ENCODE results near the gene IER3IP1. TPM values are rescaled to one million over a fixed set of nuclear protein-coding genes. Genes with fewer than 3 reads are reported as not detected.

The IER3IP1 gene
- total and polyA plus RNA-seq, 2 of the 13 experiments (the other 11 are each of a cell fraction or from before 2014, with no cell fraction given): 18.7 to 26.1 TPM

GRCh38 chr18:47168913-47169312 lies 7.3 kb downstream of the IER3IP1 start:
- no peak overlapping the region for H3K4me2 ChIP-seq (ENCODE audit: low read depth, low read length)
- no peaks in the 10 kb centered on the region for H3K27me3 ChIP-seq (ENCODE audit: control insufficient read depth in 1 of 2, insufficient read depth in 2 of 2, low read length in 2 of 2)
- H4K20me1 ChIP-seq (ENCODE audit: insufficient read depth, low read length): peaks cover 19% of the 10 kb centered on the region
- peaks cover 87% of the 10 kb centered on the region for H3K79me2 ChIP-seq (ENCODE audit: insufficient read depth, low read length)
- H3K36me3 ChIP-seq (replicated peaks in 1 of 2; ENCODE audit: control insufficient read depth in 1 of 2, insufficient read depth in 2 of 2, low read length in 2 of 2): peaks cover 1 to 16% of the 10 kb centered on the region in 2 experiments; a peak in 3 of 5 replicates
- FAIRE-seq (no peak), ATAC-seq (no peak), DNase-seq (ENCODE audit: low spot score) (no peak)
- no peak overlapping the region for H3K9ac ChIP-seq (ENCODE audit: insufficient read depth, low read depth, low read length)
- BruUV-seq (replicated peaks): no TSS peak
- H3K27ac ChIP-seq (ENCODE audit: extremely low read length, insufficient read depth, low read length): no peak overlapping the region
- no peak overlapping the region for H2AFZ ChIP-seq (ENCODE audit: low read length)
- H3K4me3 ChIP-seq (replicated peaks in 1 of 3; ENCODE audit: insufficient read depth in 1 of 3, low read depth in 2 of 3, low read length in 3 of 3): no peak overlapping the region
- POLR2A ChIA-PET: no interaction called here
- intact Hi-C loops (cut with micrococcal nuclease; ENCODE audit: unreplicated experiment): no loop called here
- TF ChIP-seq ZNF639 (CRISPR knock-in tag; conservative IDR thresholded peaks at IDR 0.05) (no peak), ZFP90 (CRISPR knock-in tag; IDR thresholded peaks at IDR 0.05; ENCODE audit: borderline replicate concordance) (no peak), CCDC6 (CRISPR knock-in tag; IDR thresholded peaks at IDR 0.05) (no peak), EEA1 (CRISPR knock-in tag; IDR thresholded peaks at IDR 0.05; ENCODE audit: borderline replicate concordance) (no peak)
- 100% methylated on average over 1 of the region's 1 CpG for WGBS (ENCODE audit: low lambda C conversion rate)
- in situ Hi-C loops (cut with HindIII; ENCODE audit: extremely low pct_ligation_motif_present, low pct_unique_long_range_greater_than_20kb): no loop called here
- H3K4me1 ChIP-seq (ENCODE audit: insufficient read depth, low read length): peaks cover 17% of the 10 kb centered on the region
- no peaks in the 10 kb centered on the region for H3K9me3 ChIP-seq (ENCODE audit: low read length)
- CTCF ChIA-PET (ENCODE audit: low intra/inter-chr PET ratio, low total read pairs): no interaction called here

DNA sequence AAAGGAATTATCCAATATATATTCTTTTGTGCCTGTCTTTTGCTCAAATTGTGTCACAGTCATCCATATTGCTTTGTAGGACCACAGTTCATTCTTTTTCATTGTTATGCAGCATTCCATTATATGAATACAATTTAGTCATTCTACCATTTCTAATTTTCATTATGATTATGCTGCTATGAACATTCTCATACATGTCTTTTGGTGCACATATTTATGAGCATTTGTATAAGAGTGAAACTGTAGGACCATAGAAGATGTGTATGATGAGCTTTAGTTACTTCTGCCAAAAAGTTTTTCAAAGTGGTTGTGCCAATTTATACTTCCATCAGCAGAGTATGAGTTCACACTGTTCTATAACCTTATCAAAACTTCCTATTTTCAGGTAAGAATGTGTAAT lies 7.7 kb downstream of the IER3IP1 start:
- Histone ChIP-seq H3K4me3 (replicated peaks in 1 of 3; ENCODE audit: insufficient read depth in 1 of 3, low read depth in 2 of 3, low read length in 3 of 3) (no peak overlapping the region), H3K79me2 (ENCODE audit: insufficient read depth, low read length) (peaks cover 86% of the 10 kb centered on the region), H2AFZ (ENCODE audit: low read length) (no peak overlapping the region), H3K27me3 (ENCODE audit: control insufficient read depth in 1 of 2, insufficient read depth in 2 of 2, low read length in 2 of 2) (no peaks in the 10 kb centered on the region), H3K27ac (ENCODE audit: extremely low read length, insufficient read depth, low read length) (no peak overlapping the region), H3K4me2 (ENCODE audit: low read depth, low read length) (no peak overlapping the region), H3K36me3 (replicated peaks in 1 of 2; ENCODE audit: control insufficient read depth in 1 of 2, insufficient read depth in 2 of 2, low read length in 2 of 2) (peaks cover 1 to 14% of the 10 kb centered on the region in 2 experiments; a peak in 3 of 5 replicates), H3K9ac (ENCODE audit: insufficient read depth, low read depth, low read length) (no peak overlapping the region), H3K9me3 (ENCODE audit: low read length) (no peaks in the 10 kb centered on the region), H3K4me1 (ENCODE audit: insufficient read depth, low read length) (peaks cover 13% of the 10 kb centered on the region; the same call in 1 of the 2 replicates), H4K20me1 (ENCODE audit: insufficient read depth, low read length) (peaks cover 19% of the 10 kb centered on the region)
- ATAC-seq: no peak
- ChIA-PET POLR2A (interaction anchor here (1.4 kb wide), 1 partner anchor 19 kb away, joined by 3 read pairs; the partner anchor contains the start of gene HDHD2), CTCF (ENCODE audit: low intra/inter-chr PET ratio, low total read pairs) (no interaction called here)
- intact Hi-C loops (cut with micrococcal nuclease; ENCODE audit: unreplicated experiment): no loop called here
- FAIRE-seq: no peak
- no peak for DNase-seq (ENCODE audit: low spot score)
- BruUV-seq (replicated peaks): no TSS peak
- in situ Hi-C loops (cut with HindIII; ENCODE audit: extremely low pct_ligation_motif_present, low pct_unique_long_range_greater_than_20kb): no loop called here
- no peak for TF ChIP-seq ZZZ3 (CRISPR knock-in tag; IDR thresholded peaks at IDR 0.05; ENCODE audit: borderline replicate concordance)
- TF ChIP-seq ETV6 (CRISPR knock-in tag; conservative IDR thresholded peaks at IDR 0.05): no peak
- TF ChIP-seq MYC (CRISPR knock-in tag; IDR thresholded peaks at IDR 0.05; ENCODE audit: borderline replicate concordance): no peak
- no peak for TF ChIP-seq ZNF850 (CRISPR knock-in tag; conservative IDR thresholded peaks at IDR 0.05)
- TF ChIP-seq, protein P1, sequence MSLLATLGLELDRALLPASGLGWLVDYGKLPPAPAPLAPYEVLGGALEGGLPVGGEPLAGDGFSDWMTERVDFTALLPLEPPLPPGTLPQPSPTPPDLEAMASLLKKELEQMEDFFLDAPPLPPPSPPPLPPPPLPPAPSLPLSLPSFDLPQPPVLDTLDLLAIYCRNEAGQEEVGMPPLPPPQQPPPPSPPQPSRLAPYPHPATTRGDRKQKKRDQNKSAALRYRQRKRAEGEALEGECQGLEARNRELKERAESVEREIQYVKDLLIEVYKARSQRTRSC (CRISPR knock-in tag; IDR thresholded peaks at IDR 0.05; ENCODE audit: low read depth): no peak
